Cardiac septum (tissue), 1 donor: ENCODE data around the gene BABAM2. TPM values are rescaled to one million over a fixed set of nuclear protein-coding genes. Genes with fewer than 3 reads are reported as not detected.
"Not testable (repeated sequence)": the region's sequence is repeated elsewhere in the genome, so short reads cannot be mapped to it uniquely, and the experiment has no call there.

ENCODE experiments used
- DNase-seq: peaks from one replicate; pipeline ENCODE4 v3.0.0-alpha.2; 2020; ENCODE audit warnings: low spot score
- intact Hi-C: fragments of 100-400 bp; cut with DNase I; formaldehyde crosslinking; loops from one replicate; pipeline ENCODE4 v1.14.0; 2022
- total RNA-seq: library from RNA; stranded (reverse); fragmentation: NEBNext Ultra II Directional; extraction: Animal tissue kit (Norgen Biotek cat#: 25700); gene quantifications from one replicate; pipeline ENCODE4 v1.2.1, GENCODE V29; 2021
- donor health status: DM: no; HTN: no; CAD: no.

BABAM2 gene
- total RNA-seq, 1 donor from 2014 or later = 63.4 TPM

DNA sequence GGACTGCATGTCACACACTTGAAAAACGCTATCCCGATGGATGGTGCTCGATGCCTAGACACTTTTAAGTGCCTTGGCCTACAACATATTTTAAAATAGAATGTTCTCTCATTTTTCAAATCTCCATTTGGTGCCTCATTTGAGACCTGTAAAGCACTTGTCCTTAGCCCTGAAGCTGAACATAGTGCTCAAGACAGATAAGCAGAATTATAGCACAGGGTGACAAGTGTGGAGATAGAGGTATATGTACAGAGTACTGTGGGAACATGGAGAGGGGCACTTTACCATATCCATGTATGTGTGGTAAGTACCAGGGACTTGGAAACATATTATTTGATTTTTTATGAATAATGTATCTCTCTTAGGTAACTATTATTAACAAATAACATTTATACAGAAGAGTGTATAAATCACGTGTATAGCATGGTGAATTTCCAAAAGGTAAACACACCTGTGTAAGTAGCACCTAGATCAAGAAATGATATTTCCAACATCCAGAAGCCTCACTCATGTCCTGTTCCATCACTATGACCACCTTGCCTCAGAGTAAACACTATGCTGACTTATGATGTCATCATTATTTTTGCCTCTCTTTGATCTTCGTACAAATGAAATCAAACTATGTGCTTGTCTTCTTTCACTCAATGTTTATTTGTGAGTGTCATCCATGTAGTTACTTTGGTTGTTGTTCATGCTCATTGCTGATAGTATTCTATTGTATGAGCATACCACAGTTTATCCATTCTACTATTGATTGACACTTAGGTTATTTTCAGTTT is 103.6 kb downstream of the BABAM2 start:
- intact Hi-C loops = no loop called here
- DNase-seq = no peak

DNA sequence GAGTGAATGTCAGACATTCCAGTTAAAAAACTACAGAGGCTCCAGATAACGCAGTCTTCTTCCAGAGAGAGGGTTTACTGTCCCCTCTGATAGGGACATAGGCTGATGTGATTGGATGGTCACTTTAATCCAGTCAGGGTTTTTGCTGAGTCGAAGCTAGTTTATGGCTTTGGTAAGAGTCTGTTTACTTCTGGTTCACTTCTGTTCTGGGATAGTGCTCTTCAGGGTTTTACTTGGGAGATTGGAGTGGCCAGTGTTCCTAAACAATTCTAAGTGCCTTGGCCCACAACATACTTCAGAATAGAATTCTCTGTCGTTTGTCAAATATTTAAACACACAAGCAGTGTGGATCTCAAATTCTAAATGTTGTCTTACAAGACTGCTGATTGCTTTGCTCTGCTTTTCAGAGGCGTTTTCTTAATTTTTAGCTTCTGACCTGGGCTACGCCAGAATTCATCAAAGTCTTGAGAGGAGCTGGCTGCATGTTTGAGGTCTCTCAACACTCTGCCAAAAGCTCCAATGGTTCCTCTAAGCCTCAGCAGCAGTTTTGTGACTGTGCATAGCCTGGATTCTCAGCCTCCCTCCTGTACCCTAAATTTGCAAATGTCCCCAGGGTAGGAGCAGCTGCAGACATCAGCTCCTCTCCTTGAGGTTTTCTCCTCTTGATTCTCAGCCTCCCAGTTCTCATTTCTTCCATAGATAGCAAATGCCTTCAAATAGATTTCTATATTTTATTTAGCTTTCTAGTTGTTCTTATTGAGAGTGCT is 105.8 kb downstream of the BABAM2 start:
- DNase-seq = no peak
- intact Hi-C loops = no loop called here

DNA sequence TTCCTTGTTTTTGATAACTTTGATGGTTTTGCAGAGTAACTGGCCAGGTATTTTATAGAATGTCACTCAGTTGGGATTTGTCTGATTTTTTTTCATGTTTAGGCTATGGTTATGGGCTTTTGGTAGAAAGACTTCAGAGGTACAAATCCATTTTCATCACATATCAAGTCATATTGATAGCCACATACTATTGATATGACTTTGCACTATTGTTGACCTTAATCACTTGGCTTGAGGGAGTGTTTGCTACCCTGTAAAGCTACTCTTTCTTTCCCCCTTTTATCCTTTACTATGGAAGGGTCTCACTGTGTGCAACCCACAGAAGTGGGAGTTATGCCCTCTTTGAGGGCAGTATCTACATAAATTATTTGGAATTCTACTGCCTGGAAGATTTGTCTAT is 109.8 kb downstream of the BABAM2 start:
- DNase-seq = no peak
- intact Hi-C loops = no loop called here

DNA sequence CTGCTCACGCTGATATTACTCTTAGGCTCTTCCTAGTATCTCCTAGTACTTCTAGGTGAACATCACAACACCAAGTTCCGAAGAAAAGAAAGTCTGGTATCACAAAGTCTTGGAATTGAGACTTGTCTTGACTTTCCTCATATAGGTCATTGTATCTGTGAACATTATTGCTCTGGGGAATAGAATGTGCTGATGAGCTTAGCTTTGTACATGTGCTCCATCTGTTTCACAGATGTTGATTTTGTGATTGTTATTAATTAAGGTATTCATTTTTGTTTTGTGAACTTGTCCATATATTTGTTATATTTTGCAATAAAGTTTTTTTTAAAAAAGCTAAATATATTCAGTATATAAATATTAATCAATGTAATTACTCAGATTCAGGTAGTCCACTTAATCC is 111.7 kb downstream of the BABAM2 start:
- DNase-seq = no peak
- intact Hi-C loops = no loop called here

DNA sequence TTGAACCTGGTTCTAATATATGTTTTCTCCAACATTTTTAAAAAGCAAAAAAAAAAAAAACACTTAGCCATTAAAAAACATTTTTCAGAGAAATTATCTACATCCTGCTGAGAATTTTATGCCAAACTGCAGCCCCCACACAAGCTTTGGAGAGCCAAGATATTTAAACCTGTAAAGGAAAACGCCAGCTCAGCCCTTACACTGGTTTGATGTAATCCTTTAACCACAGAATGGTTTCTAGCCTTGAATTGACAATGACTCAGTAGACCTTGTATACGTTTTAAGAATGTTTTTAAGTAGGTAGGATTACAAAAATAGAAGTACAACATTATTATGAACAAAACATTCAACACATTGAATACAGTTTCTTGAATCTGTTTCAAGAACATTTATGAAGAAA is 113.6 kb downstream of the BABAM2 start:
- intact Hi-C loops = no loop called here

DNA sequence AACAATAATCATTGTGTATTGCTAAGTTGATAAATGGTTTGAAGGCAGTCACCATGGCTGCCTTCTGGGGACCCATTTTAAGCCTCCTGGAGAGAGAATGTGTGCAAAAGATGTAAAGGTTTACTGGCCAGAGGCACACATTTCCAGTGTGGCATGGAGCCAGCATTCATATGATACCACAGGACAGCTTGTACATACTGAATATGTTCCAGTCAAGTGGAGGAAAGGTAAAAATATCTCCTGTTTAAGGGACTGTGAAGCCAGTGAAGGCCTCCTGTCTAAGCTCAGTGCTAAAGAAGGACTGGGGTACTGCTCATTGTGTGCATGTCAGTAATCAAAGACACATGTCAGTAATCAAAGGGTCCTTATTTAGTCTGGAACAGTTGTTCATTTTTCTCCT is 119.2 kb downstream of the BABAM2 start:
- intact Hi-C loops = no loop called here

More for the DNA sequence above, 113.6 kb downstream of the BABAM2 start:
- no peak for DNase-seq

DNA sequence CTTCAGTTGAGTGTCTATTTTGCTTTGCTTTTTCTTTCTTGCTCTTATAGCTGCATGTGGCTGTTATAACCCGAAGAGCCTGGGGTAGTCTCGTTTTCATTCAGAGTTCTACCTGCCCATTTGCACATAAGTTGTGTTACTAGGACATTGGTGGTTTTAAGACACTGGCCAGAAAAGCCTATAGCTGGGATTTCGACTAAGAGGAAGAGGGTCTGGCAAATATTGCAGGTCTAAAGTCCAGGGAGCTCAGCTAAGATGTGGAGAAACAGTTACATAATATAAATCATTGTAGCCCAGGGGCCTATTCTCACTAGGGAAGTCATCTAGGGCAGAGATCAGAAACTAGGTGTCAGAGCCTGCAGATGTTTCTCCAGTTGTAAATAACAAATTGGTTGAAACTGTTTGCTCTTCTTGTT is 120.8 kb downstream of the BABAM2 start:
- intact Hi-C loops = no loop called here
- no peak for DNase-seq

More for the DNA sequence above, 119.2 kb downstream of the BABAM2 start:
- no peak for DNase-seq

DNA sequence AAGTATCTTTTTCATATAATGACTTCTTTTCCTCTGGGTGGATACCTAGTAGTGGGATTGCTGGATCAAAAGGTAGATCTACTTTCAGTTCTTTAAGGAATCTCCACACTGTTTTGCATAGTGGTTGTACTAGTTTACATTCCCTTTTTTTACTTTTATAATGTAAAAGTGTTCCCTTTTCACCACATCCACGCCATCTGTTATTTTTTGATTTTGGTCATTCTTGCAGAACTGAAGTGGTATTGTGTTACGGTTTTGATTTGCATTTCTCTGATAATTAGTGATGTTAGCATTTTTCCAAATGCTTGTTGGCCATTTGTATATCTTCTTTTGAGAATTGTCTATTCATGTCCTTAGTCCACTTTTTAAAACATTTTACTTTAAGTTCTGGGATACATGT is 127.9 kb downstream of the BABAM2 start:
- intact Hi-C loops, DNase-seq: not testable (repeated sequence)

DNA sequence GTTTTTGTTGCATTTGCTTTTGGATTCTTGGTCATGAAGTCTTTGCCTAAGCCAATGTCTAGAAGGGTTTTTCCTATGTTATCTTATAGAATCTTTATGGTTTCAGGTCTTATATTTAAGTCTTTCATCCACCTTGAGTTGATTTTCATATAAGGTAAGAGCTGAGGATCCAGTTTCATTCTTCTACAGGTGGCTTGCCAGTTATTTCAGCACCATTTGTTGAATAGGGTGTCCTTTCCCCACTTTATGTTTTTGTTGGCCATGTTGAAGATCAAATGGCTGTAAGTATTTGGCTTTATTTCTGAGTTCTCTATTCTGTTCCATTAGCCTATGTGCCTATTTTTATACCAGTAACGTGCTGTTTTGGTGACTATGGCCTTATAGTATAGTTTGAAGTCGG is 129.0 kb downstream of the BABAM2 start:
- intact Hi-C loops, DNase-seq: not testable (repeated sequence)

DNA sequence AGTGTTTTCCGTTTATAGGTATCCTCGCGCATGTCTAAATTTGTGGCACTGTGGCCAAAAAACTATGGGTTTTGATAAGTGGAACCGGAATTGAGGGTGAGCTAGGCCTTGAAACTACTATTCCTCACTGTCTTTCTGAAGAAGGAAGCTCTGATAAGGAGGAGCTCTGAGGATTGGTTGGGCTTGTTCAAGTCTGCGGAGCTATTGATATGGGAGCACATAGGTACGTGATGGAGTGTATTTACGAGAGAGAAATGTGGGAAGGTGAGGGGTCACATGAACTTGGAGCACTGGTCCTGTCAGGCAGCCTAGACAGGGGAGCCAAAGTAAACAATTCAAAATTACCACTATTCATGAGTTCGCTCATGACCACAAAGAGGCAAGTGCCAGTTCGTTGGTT is 131.4 kb downstream of the BABAM2 start:
- intact Hi-C loops = no loop called here

DNA sequence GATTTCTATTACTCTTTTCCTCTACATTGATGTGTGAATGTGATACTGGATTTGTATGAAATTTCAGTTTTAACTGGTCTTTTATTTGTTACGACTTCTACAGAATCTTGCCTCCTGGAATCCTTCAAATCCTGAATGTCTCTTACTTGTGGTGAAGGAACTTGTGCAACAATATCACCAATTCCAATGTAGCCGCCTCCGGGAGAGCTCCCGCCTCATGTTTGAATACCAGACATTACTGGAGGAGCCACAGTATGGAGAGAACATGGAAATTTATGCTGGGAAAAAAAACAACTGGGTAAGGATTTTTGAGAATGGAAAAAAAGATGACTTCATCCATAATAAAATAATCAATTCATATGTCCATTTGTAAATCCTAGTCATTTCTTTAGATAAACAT is 134.6 kb downstream of the BABAM2 start:
- intact Hi-C loops = no loop called here
- no peak for DNase-seq

More for the DNA sequence above, 131.4 kb downstream of the BABAM2 start:
- no peak for DNase-seq

DNA sequence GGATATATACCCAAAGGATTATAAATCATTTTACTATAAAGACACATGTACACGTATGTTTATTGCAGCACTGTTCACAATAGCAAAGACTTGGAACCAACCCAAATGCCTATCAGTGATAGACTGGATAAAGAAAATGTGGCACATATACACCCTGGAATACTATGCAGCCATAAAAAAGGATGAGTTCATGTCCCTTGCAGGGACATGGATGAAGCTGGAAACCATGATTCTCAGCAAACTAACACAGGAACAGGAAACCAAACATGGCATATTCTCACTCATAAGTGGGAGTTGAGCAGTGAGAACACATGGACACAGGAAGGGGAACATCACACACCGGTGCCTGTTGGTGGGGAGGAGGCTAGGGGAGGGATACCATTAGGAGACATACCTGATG is 135.7 kb downstream of the BABAM2 start:
- DNase-seq, intact Hi-C loops: not testable (repeated sequence)

DNA sequence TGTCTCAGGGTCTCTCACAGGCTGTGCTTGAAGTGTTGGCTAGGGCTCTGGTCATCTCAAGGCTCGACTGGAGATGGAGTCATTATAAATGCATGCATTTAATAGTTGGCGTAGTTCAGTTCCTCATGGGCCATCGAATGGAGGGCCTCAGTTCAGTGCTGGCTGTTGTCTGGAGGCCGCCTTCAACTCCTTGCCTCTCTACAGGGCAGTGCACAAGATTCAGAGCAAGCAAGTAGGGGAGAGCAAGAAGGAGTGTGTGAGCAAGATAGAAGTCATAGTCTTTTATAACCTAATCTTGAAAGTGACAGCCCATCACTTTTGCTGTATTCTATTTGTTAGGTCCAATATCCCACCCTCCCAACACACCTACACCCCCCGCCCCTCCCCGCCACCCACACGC is 137.5 kb downstream of the BABAM2 start:
- intact Hi-C loops = no loop called here

DNA sequence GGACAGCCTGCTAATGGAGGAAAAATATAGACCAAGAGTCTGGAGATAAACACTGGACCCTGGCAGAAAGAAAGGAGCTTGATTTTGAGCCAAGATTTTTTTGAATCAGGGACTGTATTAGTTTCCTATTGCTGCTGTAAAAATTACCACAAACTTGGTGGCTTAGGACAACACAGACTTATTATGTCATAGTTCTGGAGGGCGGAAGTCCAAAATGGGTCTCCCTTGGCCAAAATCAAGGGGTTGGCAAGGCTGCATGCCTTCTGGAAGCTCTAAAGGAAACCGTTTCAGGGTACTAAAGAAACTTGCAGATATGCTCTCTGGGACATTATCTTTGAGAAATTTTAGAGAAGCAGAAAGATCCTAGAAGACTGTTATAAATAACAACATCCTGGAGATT is 140.1 kb downstream of the BABAM2 start:
- intact Hi-C loops = no loop called here
- no peak for DNase-seq

More for the DNA sequence above, 137.5 kb downstream of the BABAM2 start:
- no peak for DNase-seq

DNA sequence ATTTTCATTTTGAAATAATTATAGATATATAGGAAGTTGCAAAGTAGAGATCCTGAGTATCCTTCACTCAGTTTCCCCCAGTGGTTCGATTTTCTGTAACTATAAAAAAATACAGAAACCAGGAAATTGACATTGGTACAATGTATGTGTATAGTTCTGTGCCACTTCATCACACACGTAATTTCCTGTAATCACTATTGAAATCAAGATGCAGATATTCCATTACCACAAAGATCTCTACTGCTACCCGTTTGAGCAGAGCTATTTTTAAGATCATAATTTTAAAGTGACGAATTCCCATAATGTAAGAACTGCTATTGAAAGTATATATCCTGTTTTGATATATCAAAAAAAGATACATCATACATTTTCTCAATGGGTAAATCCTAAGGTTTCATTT is 142.3 kb downstream of the BABAM2 start:
- intact Hi-C loops = no loop called here
- no peak for DNase-seq

DNA sequence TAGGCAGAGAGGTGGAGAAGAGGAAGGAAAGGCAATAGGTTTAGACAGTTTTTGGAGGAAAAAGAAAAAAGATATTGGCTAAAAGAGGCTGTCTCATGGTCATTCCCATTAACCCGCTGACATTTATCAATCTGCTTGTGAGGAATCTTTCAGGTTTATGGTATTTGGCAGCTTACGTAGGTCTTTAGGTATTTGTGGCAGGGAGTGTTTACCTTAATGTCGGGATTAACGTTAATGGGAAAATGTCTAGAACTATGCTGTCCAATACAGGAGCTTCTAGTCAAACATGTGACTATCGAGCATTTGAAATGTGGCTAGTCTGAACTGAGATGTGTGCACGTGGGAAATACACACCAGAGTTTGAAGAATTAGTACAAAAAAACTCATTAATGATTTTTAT is 144.2 kb downstream of the BABAM2 start:
- DNase-seq = no peak
- intact Hi-C loops = no loop called here

DNA sequence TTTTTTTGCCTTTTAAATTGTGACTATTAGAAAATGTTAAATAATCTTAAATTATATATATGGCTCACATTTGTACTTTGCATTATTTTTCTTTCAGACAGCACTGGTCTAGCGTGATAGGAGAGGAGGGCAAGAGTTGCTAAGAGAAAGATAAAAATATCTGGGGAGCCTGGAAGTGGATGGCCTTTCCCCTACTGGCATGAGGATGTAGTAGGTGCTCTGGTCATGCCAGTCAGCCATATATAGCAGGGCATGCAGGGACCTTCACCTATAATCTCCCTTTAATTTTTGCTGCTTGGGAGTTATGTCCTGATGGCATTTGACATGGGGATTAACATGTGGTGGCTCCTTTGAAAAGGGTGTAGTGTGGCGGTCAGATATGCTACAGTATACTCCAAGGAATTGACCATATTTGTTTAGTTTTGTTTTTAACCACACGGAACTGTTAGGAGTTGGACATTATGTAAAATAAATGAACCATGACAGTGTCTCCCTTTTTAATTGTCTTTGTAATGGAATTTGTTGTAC is 144.7 kb downstream of the BABAM2 start:
- no peak for DNase-seq
- intact Hi-C loops = no loop called here

DNA sequence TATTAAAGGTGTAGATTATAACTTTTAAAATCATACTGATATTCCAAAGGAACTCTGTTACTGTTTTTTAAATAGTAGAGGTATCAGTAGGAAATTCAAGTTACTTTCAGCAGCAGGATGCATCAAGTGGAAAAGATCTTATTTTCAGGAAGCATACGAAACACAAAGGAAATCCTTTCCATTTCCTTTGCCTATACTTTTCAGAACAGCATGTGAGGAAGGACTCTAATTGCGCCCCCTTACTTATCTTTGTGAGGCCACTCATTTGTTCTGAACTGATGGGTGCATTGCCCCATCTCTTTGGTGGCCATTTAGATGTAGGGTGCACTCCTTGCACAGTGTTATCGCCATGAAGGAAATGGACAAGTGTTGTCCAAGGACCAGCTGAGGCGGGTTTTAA is 145.3 kb downstream of the BABAM2 start:
- no peak for DNase-seq
- intact Hi-C loops = no loop called here

DNA sequence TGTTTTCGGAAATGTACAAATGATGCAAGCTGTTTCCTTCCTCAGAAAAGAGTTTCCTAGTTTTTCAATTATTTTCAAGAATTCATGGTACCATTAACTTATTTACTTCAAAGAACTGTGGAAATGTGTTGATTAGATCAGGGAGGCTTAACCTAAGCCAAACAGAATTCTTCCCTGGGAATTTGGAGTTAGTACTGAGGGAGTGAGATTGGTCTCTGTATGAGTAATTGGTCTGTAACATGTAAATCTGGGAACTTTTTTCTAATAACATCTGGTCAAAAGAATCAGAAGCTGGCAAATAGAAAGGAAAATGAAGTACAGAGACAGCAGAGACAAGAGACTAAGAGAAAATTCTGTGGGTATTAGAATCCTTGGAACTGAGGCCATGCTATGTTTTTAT is 145.8 kb downstream of the BABAM2 start:
- DNase-seq = no peak
- intact Hi-C loops = no loop called here

DNA sequence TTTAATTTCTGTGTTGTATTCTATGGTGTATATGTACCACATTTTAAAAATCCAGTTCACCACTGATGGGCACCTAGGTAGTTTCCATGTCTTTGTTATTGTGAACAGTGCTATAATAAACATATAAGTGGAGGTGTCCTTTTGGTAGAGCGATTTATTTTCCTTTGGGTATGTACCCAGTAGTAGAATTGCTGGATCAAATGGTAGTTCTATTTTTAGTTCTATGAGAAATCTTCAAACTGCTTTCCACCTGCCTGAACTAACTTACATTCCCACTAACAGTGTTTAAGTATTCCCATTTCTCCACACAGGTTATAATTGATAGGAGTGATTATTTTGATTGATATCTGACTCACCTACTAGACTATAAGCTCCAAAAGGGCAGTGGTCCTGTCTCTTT is 148.2 kb downstream of the BABAM2 start:
- intact Hi-C loops = no loop called here
- no peak for DNase-seq
